Fibroblast of skin of left quadriceps (primary cell): ENCODE results near the gene RNF157.
"Not testable (repeated sequence)": the region's sequence is repeated elsewhere in the genome, so short reads cannot be mapped to it uniquely, and the experiment has no call there.

Experiments used
- DNase-seq, 2 experiments: peaks; one replicate each; pipeline ENCODE4 v3.0.0-alpha.2; 2013; ENCODE audit warnings: low read depth in 2 of 2

RNF157 gene

DNA sequence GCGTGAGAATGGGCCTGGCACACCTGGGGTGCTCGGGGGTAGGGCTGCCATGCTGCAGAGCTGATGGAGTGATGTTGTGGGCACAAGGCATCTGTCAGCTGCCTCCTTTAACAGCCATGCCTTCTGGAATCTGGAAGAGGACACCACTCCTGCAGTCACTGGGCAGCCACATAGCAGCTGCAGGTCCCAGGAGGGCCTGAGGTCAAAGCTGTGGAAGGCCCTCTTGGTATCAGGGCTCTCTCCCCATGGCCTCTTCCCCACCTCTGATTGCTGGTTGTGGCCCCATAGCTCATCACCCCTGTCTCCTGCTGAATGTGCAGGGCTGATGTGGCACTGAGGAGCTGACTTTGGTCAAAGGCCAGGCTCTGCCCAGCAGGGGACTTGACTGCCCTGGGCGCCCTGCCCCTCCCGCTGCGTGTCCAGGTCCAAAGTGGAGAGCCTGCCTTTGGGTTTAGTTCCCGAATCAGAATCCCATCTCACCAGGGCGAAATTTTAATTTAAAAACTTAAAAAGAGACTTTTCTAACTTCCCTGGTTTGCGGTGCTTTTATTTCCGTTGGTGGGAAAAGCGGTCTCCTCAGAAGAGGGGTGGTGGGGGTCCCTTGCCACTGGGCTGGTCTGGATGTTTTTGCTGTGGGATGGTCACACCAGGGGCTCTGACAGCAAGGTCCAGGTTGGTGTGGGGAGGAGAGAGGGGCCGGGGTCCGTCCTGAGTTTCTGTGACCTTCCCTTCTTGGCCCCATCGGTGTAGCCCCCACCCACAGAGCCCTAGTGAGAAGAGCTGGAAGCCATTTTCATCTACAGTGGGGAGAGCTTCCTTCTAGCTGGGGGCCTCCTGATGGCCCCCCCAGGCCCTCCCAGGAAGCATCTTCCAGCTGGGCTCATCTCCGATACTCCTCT lies 30.7 kb upstream of the RNF157 start:
- DNase-seq, result no peak

- DNase-seq, result no peak
Observed at GRCh38 chr17:76270127-76270592, 29.9 kb upstream of the RNF157 start.

- DNase-seq, result no peak
Observed at GRCh38 chr17:76268991-76269981, 29.0 kb upstream of the RNF157 start.

- peak in 1 of 2 experiments; percentile 49 for DNase-seq
Observed at GRCh38 chr17:76268015-76268749, 27.9 kb upstream of the RNF157 start.

DNA sequence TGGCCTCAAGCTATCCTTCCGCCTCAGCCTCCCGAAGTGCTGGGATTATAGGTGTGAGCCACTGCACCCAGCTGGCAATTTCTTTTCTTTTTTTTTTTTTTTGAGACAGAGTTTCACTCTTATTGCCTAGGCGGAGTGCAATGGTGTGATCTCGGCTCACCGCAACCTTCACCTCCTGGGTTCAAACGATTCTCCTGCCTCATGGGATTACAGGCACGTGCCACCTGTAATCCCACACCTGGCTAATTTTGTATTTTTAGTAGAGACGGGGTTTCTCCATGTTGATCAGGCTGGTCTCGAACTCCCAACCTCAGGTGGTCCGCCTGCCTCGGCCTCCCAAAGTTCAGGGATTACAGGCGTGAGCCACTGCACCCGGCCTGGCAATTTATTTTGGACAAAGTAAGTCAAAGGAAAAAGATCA lies 27.3 kb upstream of the RNF157 start:
- DNase-seq, result not testable (repeated sequence)

DNA sequence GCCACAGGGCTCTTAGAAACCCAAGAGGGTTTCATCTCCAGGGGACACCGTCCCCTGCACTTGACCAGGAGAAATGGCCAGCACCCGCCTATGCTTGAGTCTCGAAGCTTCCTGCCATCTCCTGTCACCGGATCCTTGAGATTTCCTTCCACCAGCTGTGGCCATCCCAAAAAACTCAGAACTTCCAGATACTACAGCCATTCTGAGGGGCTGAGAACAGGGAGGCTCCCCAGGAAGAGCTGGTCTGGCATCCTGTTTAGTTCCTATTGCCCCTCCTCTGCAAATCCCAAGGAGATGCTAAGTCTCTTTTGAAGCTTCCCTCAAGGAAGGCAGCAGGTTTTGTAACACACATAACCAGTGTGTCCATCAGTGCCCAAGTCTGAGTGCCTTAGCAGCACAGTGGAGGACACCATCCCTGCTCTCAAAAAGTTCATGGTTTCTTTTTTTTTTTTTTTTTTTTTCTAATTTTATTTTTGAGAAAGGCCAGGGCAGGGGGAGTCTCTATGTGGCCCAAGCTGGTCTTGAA lies 26.8 kb upstream of the RNF157 start:
- DNase-seq, result no peak

- DNase-seq, result no peak
Observed at GRCh38 chr17:76266244-76266938, 26.1 kb upstream of the RNF157 start.

DNA sequence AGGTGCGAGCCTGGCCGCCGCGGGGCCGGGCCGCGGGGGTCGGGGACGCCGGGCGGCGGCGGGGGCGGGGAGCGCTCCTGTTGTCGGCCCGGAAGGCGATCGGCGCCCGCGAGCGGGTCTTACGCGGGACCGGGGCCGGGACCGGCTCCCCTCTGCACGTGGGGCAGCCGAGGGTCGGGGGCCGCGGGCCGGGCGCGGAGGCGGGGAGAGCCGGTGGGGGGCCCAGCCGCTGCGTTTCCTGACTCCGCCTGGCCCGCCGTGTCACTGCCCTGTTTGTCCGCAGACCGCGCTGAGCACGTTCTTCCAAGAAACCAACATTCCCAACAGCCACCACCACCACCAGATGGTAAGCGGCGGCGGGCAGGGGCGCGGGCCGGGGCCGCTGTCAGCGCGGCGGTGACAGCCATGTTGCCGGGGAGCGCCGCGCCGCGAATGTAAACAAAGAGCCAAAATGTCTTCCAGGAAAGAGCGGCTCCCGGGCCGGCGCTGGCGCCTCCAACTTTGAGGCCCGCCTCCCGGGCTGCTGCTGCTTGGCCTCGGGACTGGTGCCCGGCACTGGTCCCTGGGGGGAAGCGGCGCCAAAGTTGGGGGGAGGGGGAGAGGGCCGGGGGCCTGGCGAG lies 25.4 kb upstream of the RNF157 start:
- no peak for DNase-seq

DNA sequence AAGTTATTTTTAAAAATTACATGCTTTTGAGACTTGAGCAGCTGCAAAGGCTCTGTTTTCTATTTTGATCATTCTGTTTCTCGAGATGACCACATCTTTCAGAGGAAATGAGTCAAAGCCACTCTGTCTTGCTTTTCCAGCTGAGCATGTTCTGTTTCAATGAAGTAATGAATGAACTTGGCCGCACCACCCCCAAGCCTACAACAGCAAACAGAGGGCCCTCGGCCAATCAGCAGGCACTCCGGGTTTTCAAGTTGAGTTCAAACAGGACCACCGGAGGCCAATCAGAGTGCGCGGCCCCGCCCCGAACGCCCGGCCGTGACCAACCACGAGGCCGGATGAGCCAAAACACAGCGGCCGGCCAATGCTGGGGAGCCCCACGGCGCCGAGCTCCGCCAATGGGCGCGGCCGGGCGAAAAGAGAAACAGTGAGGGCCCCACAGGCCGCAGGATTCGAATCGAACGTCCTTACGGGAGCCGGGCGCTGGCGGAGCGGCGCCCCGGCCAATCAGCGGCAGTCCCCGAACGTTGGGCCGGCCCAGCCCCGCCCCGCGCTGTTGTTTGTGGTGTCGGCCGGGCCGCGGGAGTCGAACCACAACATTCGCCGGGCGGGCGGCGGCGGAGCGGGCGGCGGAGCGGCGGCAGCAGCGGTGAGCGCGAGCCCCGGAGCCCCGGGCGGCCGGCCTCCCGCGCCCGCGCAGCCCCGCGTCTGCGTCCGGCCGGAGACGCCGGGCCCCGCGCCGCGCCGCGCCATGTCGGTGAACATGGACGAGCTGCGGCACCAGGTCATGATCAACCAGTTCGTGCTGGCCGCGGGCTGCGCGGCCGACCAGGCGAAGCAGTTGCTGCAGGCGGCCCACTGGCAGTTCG lies 24.7 kb upstream of the RNF157 start, which contains the start of gene UBALD2:
UBALD2 (plus strand) TSS at position 594 of the 869 bp plus-strand sequence; CDS start at position 752, 158 bp downstream.
- peak; percentile 99 for DNase-seq

DNA sequence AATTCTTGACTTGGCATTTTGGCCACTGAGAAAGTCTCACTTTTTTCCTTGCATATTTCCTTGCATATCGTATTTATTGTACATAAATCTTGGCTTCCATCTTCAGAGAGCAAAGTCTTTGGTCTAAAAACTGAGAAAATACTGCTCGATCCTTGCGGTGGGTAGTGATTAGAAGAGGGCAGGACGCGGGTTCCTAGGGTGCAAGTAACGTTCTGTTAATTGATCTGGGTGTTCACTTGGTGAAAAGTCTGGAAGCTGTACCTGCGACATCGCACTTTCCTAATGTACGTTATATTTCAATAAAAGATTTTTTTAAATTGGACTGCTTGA lies 24.1 kb upstream of the RNF157 start:
- DNase-seq, result no peak

GRCh38 chr17:76263896-76264295 lies 23.6 kb upstream of the RNF157 start:
- DNase-seq, result no peak

DNA sequence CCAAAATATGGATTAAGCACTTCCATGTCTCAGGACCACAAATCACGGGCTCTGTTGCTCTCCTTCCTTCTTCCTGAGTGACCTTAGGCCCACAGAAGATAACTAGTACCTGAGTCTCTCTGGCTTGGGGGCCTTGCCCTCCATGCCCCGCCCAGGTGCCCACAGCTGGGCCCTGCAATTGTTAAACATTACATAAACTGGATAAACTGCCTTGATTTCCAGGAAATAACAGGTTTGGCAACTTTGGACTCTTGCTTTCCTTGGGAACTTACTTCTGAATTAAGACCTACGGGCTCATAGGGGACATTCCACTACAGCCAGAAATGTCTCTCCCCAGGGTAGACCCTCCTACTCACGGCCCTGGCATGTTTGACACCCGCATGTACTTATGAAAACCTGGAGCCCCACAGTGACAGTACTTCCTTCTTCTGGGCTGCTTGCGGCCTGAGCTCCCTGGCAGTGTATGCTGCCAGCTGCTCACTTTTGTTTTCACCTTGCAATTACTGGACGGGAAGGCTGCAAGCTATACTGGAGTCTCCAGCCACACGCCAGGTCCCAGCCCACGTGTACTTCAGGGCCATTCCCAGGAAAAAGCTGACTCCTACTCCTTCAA lies 22.5 kb upstream of the RNF157 start:
- DNase-seq, result no peak

DNA sequence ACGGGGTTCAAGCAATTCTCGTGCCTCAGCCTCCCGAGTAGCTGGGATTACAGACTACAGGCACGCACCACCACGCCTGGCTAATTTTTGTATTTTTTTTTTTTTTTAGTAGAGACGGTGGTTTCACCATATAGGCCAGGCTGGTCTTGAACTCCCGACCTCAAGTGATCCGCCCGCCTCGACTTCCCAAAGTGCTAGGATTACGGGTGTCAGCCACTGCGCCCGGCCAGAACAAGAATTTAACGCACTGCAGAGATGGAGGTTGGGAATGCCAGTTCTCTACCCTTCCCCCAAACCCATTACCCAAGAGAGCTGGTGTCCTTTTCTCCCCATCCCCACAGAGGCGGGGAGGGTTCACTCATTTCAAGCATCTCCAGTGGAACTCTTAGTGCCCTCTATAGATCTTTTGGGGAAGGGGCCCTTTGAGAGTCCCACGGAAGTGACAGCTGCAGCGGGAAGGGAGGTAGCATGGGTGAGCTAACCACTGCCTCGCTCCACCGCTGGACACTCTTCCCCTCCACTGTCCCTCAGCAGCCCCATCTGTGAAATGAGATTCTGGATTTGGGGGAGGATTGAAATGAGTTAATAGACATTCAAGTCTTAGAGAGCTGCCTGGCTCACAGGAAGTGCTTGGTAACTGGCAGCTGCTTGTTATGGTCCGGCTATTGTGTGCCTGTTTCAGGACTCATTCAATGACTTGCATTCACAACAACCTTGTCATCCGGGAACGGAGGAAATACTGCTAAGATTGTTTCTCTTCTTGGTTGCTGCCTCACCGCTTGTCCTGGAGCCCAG lies 21.3 kb upstream of the RNF157 start:
- no peak for DNase-seq

DNA sequence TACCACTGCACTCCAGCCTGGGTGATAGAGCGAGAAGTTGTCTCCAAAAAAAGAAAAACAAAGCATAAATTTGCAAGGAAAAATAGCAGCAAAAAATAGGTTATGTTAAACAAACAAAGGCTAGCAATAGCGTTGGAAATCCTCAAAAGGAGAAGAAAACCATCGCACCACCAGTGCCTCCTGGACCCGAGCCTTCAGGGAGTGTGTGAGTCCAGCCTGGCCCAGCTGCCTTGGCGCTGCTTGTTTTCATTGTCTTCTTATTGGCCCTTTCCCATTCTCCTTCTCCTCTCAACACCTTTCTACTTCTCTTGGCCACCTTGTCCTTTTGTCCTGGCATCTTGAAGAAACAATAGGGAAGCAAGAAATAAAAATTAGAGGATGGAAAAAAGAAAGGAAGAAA lies 20.4 kb upstream of the RNF157 start:
- DNase-seq, result no peak

DNA sequence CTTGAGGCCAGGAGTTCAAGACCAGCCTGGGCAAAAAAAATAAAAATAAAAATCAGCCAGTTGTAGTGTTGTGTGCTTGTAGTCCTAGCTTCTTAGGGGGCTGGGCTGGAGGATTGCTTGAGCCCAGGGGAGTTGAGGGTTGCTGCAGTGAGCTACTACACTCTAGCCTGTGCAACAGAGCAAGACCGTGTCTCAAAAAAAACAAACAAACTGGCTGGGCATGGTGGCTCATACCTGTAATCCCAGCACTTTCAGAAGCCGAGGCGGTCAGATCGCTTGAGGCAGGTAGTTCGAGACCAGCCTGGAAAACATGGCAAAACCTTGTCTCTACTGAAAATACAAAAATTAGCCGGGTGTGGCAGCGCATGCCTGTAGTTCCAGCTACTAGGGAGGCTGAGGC lies 19.9 kb upstream of the RNF157 start:
- DNase-seq, result no peak

DNA sequence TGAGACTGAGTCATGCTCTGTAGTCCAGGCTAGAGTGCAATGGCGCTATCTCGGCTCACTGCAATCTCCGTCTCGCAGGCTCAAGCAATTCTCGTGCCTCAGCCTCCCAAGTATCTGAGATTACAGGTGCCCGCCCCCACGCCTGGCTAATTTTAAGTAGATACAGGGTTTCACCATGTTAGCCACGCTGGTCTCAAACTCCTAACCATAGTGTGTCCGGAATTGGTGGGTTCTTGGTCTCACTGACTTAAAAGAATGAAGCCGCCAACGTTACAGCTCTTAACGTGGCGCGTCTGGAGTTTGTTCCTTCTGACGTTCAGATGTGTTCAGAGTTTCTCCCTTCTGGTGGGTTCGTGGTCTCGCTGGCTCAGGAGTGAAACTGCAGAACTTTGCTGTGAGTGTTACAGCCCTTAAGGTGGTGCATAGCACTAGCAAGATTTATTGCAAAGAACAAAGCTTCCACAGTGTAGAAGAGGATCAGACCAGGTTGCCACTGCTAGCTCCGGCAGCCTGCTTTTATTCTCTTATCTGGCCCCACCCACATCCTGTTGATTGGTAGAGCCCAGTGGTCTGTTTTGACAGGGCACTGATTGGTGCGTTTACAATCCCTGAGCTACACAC lies 16.2 kb upstream of the RNF157 start:
- DNase-seq, result not testable (repeated sequence)

GRCh38 chr17:76255801-76256429 lies 15.6 kb upstream of the RNF157 start:
- DNase-seq, result no peak
